ENCODE measurements around the gene BLOC1S4. TPM values are rescaled to one million over a fixed set of nuclear protein-coding genes. Genes with fewer than 3 reads are reported as not detected.

Gene BLOC1S4
- total RNA-seq, 1 experiment from 2014 or later: 10.6 TPM

GRCh38 chr4:6681191-6681590 is 34.8 kb upstream of the BLOC1S4 start:
- BruUV-seq (replicated peaks): no TSS peak
- ChIA-PET CTCF (interaction anchor here (0.5 to 1.4 kb wide), 3 partner anchors 39 to 1305 kb away, joined by 3 to 4 read pairs (median 4); no protein-coding TSS in a partner anchor), POLR2A (interaction anchor here (0.7 kb wide), 1 partner anchor 25 kb away, joined by 3 read pairs; no protein-coding TSS in a partner anchor)
- no peak for DNase-seq (ENCODE audit: unreplicated experiment)
- peaks cover 30% of the 10 kb centered on the region for H3K36me3 Mint-ChIP-seq (ENCODE audit: insufficient read depth, unreplicated experiment)
- no peaks in the 10 kb centered on the region for H3K9me3 Mint-ChIP-seq (ENCODE audit: unreplicated experiment)
- no peak for TF ChIP-seq CTCF (IDR thresholded peaks at IDR 0.05; ENCODE audit: unreplicated experiment)
- H3K27ac Mint-ChIP-seq (ENCODE audit: low read depth, unreplicated experiment): no peak overlapping the region
- no peak overlapping the region for H3K4me3 Mint-ChIP-seq (ENCODE audit: unreplicated experiment)
- no peaks in the 10 kb centered on the region for H3K27me3 Mint-ChIP-seq (ENCODE audit: insufficient read depth, unreplicated experiment)
- intact Hi-C loops (cut with micrococcal nuclease): no loop called here
- H3K4me1 Mint-ChIP-seq (ENCODE audit: insufficient read depth, unreplicated experiment): peaks cover 8% of the 10 kb centered on the region

GRCh38 chr4:6682862-6683590 is 32.9 kb upstream of the BLOC1S4 start:
- no peak overlapping the region for H3K4me3 Mint-ChIP-seq (ENCODE audit: unreplicated experiment)
- TF ChIP-seq CTCF (IDR thresholded peaks at IDR 0.05; ENCODE audit: unreplicated experiment): no peak
- ChIA-PET CTCF (interaction anchor here (0.6 to 2.0 kb wide), 3 partner anchors 8 to 147 kb away, joined by 3 to 6 read pairs (median 6); no protein-coding TSS in a partner anchor), POLR2A (interaction anchor here (1.7 to 3.1 kb wide), 2 partner anchors 9 to 13 kb away, joined by 8 to 18 read pairs; a partner anchor contains a TSS)
- H3K27ac Mint-ChIP-seq (ENCODE audit: low read depth, unreplicated experiment): no peak overlapping the region
- BruUV-seq (replicated peaks): no TSS peak
- peaks cover 11% of the 10 kb centered on the region for H3K36me3 Mint-ChIP-seq (ENCODE audit: insufficient read depth, unreplicated experiment)
- no peaks in the 10 kb centered on the region for H3K9me3 Mint-ChIP-seq (ENCODE audit: unreplicated experiment)
- no peak for DNase-seq (ENCODE audit: unreplicated experiment)
- H3K4me1 Mint-ChIP-seq (ENCODE audit: insufficient read depth, unreplicated experiment): no peaks in the 10 kb centered on the region
- no peaks in the 10 kb centered on the region for H3K27me3 Mint-ChIP-seq (ENCODE audit: insufficient read depth, unreplicated experiment)
- intact Hi-C loops (cut with micrococcal nuclease): no loop called here

GRCh38 chr4:6684656-6685055 is 31.3 kb upstream of the BLOC1S4 start:
- intact Hi-C loops (cut with micrococcal nuclease): no loop called here
- POLR2A ChIA-PET: interaction anchor here (0.7 to 3.1 kb wide), 2 partner anchors 10 to 23 kb away, joined by 4 to 18 read pairs; a partner anchor contains a TSS
- no peaks in the 10 kb centered on the region for H3K9me3 Mint-ChIP-seq (ENCODE audit: unreplicated experiment)
- no peak for TF ChIP-seq CTCF (IDR thresholded peaks at IDR 0.05; ENCODE audit: unreplicated experiment)
- CTCF ChIA-PET: interaction anchor here (0.5 to 1.7 kb wide), 2 partner anchors 10 to 137 kb away, joined by 4 to 6 read pairs; no protein-coding TSS in a partner anchor
- no peak overlapping the region for H3K27ac Mint-ChIP-seq (ENCODE audit: low read depth, unreplicated experiment)
- no peak for DNase-seq (ENCODE audit: unreplicated experiment)
- H3K36me3 Mint-ChIP-seq (ENCODE audit: insufficient read depth, unreplicated experiment): peaks cover under 1% of the 10 kb centered on the region
- no peak overlapping the region for H3K4me3 Mint-ChIP-seq (ENCODE audit: unreplicated experiment)
- no peaks in the 10 kb centered on the region for H3K27me3 Mint-ChIP-seq (ENCODE audit: insufficient read depth, unreplicated experiment)
- BruUV-seq (replicated peaks): no TSS peak
- H3K4me1 Mint-ChIP-seq (ENCODE audit: insufficient read depth, unreplicated experiment): peaks cover 3% of the 10 kb centered on the region

- no TSS peak for BruUV-seq (replicated peaks)
- no peaks in the 10 kb centered on the region for H3K36me3 Mint-ChIP-seq (ENCODE audit: insufficient read depth, unreplicated experiment)
- intact Hi-C loops (cut with micrococcal nuclease): no loop called here
- ChIA-PET CTCF (interaction anchor here (1.5 kb wide), 1 partner anchor 12 kb away, joined by 6 read pairs; a partner anchor contains a TSS), POLR2A (interaction anchor here (1.0 kb wide), 1 partner anchor 9 kb away, joined by 3 read pairs; no protein-coding TSS in a partner anchor)
- H3K9me3 Mint-ChIP-seq (ENCODE audit: unreplicated experiment): no peaks in the 10 kb centered on the region
- no peak for TF ChIP-seq CTCF (IDR thresholded peaks at IDR 0.05; ENCODE audit: unreplicated experiment)
- no peak overlapping the region for H3K27ac Mint-ChIP-seq (ENCODE audit: low read depth, unreplicated experiment)
- no peak for DNase-seq (ENCODE audit: unreplicated experiment)
- H3K27me3 Mint-ChIP-seq (ENCODE audit: insufficient read depth, unreplicated experiment): no peaks in the 10 kb centered on the region
- H3K4me3 Mint-ChIP-seq (ENCODE audit: unreplicated experiment): no peak overlapping the region
- peaks cover 10% of the 10 kb centered on the region for H3K4me1 Mint-ChIP-seq (ENCODE audit: insufficient read depth, unreplicated experiment)
Observed at GRCh38 chr4:6686104-6686787, 29.7 kb upstream of the BLOC1S4 start.

All from MCF 10A (cell line).